Measurements from ENCODE around the gene PAK4. TPM values are rescaled to one million over a fixed set of nuclear protein-coding genes. Genes with fewer than 3 reads are reported as not detected.
A peak's percentile ranks its signal among the peaks of the same experiment; 100 is the strongest.

PAK4 gene
- total and polyA plus RNA-seq, 9 of the 15 experiments (the other 6 are each of a cell fraction or from before 2014, with no cell fraction given): 0.21 to 33.5 (median 5.8) TPM

DNA sequence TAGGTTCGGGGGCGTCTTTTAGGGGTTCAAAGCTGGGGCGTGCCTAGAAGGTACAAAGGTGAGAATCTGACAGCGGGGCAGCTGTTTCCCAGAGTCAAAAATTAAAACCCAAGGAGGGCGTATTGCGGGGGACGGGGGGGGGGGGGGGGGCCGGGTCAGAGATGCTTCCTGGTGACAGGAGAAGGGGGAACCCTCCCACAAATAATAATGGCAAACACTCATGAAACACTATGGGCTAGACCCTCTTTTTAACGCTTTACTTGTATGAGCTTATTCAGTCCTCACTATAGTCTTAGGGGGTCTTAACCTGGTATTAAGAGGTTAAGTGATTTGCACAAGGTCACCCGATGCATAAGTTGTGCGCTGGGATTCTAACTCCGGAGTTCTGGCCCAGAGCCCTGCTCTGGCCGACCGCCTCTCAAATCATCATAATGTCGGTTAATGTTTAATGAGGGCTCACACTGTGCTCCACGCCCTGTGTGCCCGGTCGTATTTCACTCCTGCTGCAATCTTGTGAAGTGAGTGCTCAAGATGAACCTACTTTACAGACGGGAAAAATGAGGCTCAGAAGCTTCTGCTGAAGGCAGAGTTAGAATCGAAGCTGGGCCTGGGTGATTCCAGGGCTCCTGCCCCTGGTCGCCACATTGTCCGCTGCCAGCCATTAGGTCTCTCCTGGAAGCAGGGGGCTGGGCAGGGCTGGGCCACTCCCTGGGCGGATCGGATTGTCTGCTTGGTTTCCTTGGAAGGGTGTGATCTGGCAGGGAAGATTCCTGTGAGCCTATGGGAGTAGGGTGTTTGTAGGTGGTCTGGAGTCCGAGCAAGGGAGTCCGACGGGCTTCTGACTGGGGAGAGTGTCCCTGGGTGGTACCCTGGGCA, 964 bp downstream of the PAK4 start:
- peaks cover 52% of the 10 kb centered on the region for H3K79me2 ChIP-seq (ENCODE audit: control insufficient read depth, insufficient read depth, low read length)
- in situ Hi-C loops (cut with MboI) (no loop called here), intact Hi-C loops (cut with micrococcal nuclease) (no loop called here)
- no peaks in the 10 kb centered on the region for H3K27me3 ChIP-seq (ENCODE audit: control insufficient read depth in 2 of 2, insufficient read depth in 2 of 2, low read length in 2 of 2)
- peaks cover 28% of the 10 kb centered on the region for H4K20me1 ChIP-seq (replicated peaks; ENCODE audit: control insufficient read depth, insufficient read depth, low read length)
- H3K36me3 ChIP-seq (ENCODE audit: control insufficient read depth, insufficient read depth, low read length): peaks cover 3% of the 10 kb centered on the region; the same call in 1 of the 3 replicates
- peak overlapping the region; percentile 79 for H3K4me3 ChIP-seq
- H2AFZ ChIP-seq (ENCODE audit: low read depth, low read length): peak overlapping the region; percentile 91; the same call in 1 of the 2 replicates
- TF ChIP-seq, protein P1, sequence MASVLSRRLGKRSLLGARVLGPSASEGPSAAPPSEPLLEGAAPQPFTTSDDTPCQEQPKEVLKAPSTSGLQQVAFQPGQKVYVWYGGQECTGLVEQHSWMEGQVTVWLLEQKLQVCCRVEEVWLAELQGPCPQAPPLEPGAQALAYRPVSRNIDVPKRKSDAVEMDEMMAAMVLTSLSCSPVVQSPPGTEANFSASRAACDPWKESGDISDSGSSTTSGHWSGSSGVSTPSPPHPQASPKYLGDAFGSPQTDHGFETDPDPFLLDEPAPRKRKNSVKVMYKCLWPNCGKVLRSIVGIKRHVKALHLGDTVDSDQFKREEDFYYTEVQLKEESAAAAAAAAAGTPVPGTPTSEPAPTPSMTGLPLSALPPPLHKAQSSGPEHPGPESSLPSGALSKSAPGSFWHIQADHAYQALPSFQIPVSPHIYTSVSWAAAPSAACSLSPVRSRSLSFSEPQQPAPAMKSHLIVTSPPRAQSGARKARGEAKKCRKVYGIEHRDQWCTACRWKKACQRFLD (CRISPR knock-in tag; IDR thresholded peaks at IDR 0.05): no peak
- TF ChIP-seq ZNF507 (tag; conservative IDR thresholded peaks at IDR 0.05): no peak
- TF ChIP-seq KDM1A (IDR thresholded peaks at IDR 0.05): 0 out of 4 replicates have a peak, but pooled peaks of 1 of the 2 experiments have one; percentile 27
- TF ChIP-seq RBM25 (IDR thresholded peaks at IDR 0.05; ENCODE audit: low read depth, low read length, severe bottlenecking): peak; percentile 69
- TF ChIP-seq BCOR (IDR thresholded peaks at IDR 0.05): peak; percentile 77
- peaks cover 14% of the 10 kb centered on the region for H3K9me1 ChIP-seq (ENCODE audit: control insufficient read depth, insufficient read depth, low read length)
- FAIRE-seq: peak; percentile 42
- ChIA-PET POLR2A (interaction anchor here (1.0 to 1.1 kb wide), 3 partner anchors 13 to 202 kb away, joined by 3 read pairs; no protein-coding TSS in a partner anchor), CTCF (ENCODE audit: low intra/inter-chr PET ratio) (no interaction called here)
- WGBS (ENCODE audit: insufficient coverage, low coverage, missing lambda C conversion rate): 35% methylated on average over 25 of the region's 27 CpGs
- no peak for ATAC-seq
- H3K4me2 ChIP-seq (ENCODE audit: insufficient read depth, low read length): peak overlapping the region; percentile 77
- no peaks in the 10 kb centered on the region for H3K9me3 ChIP-seq (replicated peaks; ENCODE audit: control insufficient read depth, insufficient read depth, low read depth, low read length)
- BruUV-seq (replicated peaks): TSS peak; percentile 57
- H3K4me1 ChIP-seq (replicated peaks in 1 of 2; ENCODE audit: control insufficient read depth in 2 of 2, insufficient read depth in 2 of 2, low read length in 2 of 2): peaks cover 3 to 38% of the 10 kb centered on the region in 2 experiments; a peak in 3 of 5 replicates
- peak overlapping the region; percentile 76; the same call in 2 of the 3 replicates for H3K27ac ChIP-seq (ENCODE audit: extremely low read depth, low read depth, low read length)
- no peak for DNase-seq (ENCODE audit: extremely low read depth in 1 of 4, low spot score in 3 of 4)
- peak overlapping the region; percentile 71 to 93 for H3K9ac ChIP-seq (ENCODE audit: insufficient read depth in 1 of 2, low read depth in 2 of 2, low read length in 2 of 2)
